Measurements from ENCODE around the gene GHRH. TPM values are rescaled to one million over a fixed set of nuclear protein-coding genes. Genes with fewer than 3 reads are reported as not detected.

Gene GHRH
- total and polyA plus RNA-seq, 2 of the 4 experiments (the other 2 are of a cell fraction) = not detected

GRCh38 chr20:37244572-37244957 is 17.0 kb downstream of the GHRH start:
- Histone ChIP-seq H3K23ac (ENCODE audit: low read depth, low read length) (no peak overlapping the region), H3K9me1 (ENCODE audit: insufficient read depth, low read length) (no peaks in the 10 kb centered on the region; the same call in 1 of the 2 replicates), H3K14ac (replicated peaks; ENCODE audit: low read depth, low read length) (no peak overlapping the region), H2BK20ac (ENCODE audit: low read depth, low read length) (no peak overlapping the region), H2AK5ac (ENCODE audit: low read depth, low read length) (no peak overlapping the region), H3K56ac (ENCODE audit: extremely low read depth, insufficient read depth, low read length) (no peak overlapping the region), H2AK9ac (replicated peaks; ENCODE audit: low read depth, low read length, poor library complexity) (no peak overlapping the region), H2BK15ac (ENCODE audit: low read depth, low read length) (no peak overlapping the region), H3K27me3 (ENCODE audit: control insufficient read depth, insufficient read depth, low read length) (no peaks in the 10 kb centered on the region), H3K4me1 (ENCODE audit: control insufficient read depth, insufficient read depth, low read length) (peaks cover 1% of the 10 kb centered on the region; the same call in 1 of the 2 replicates), H3K4me2 (ENCODE audit: low read depth, low read length) (no peak overlapping the region), H2BK5ac (ENCODE audit: low read depth, low read length, poor library complexity, severe bottlenecking) (no peak overlapping the region), H2AFZ (replicated peaks; ENCODE audit: low read length, poor library complexity) (no peak overlapping the region), H3K27ac (ENCODE audit: insufficient read depth, low read length) (no peak overlapping the region), H3K4me3 (ENCODE audit: insufficient read depth, low read depth, low read length) (no peak overlapping the region), H4K91ac (ENCODE audit: insufficient read depth, low read depth, low read length) (no peak overlapping the region), H4K20me1 (ENCODE audit: insufficient read depth, low read length) (no peaks in the 10 kb centered on the region), H4K5ac (ENCODE audit: low read depth, low read length) (no peak overlapping the region), H2BK120ac (ENCODE audit: low read depth, low read length) (no peak overlapping the region), H3K36me3 (ENCODE audit: control insufficient read depth, insufficient read depth, low read length) (peaks cover 32% of the 10 kb centered on the region), H3K9me3 (ENCODE audit: control insufficient read depth, insufficient read depth, low read length) (no peaks in the 10 kb centered on the region), H4K8ac (ENCODE audit: low read depth in 2 of 2, low read length in 2 of 2) (no peak overlapping the region), H3K9ac (ENCODE audit: low read depth, low read length) (no peak overlapping the region), H3K18ac (ENCODE audit: low read depth, low read length) (no peak overlapping the region), H3K79me1 (ENCODE audit: low read depth in 1 of 2, low read length in 2 of 2) (no peaks in the 10 kb centered on the region), H3K4ac (ENCODE audit: low read depth, low read length) (no peak overlapping the region)
- POLR2A ChIA-PET (ENCODE audit: unreplicated experiment) = no interaction called here
- CTCF ChIA-PET = interaction anchor here (0.7 kb wide), 1 partner anchor 142 kb away, joined by 3 read pairs; no protein-coding TSS in a partner anchor
- 90% methylated on average over 2 of the region's 5 CpGs; no CpG with 5 or more reads in 1 of the 2 experiments for WGBS, 2 experiments (ENCODE audit: extremely low coverage in 2 of 2, insufficient read length in 1 of 2)
- BruUV-seq (replicated peaks) = no TSS peak
- ATAC-seq (ENCODE audit: low read depth) = no peak
- dilution Hi-C loops (cut with HindIII; ENCODE audit: low sequenced_read_pairs, unreplicated experiment) = no loop called here
- no peak for DNase-seq
- in situ Hi-C loops (cut with MboI; ENCODE audit: low sequenced_read_pairs) = no loop called here
- intact Hi-C loops (cut with micrococcal nuclease) = no loop called here
- TF ChIP-seq MAFK (IDR thresholded peaks at IDR 0.05; ENCODE audit: low read depth, low read length) (no peak), NFE2L2 (IDR thresholded peaks at IDR 0.05; ENCODE audit: low read depth, low read length) (no peak), RFX5 (IDR thresholded peaks at IDR 0.05; ENCODE audit: low read depth, low read length) (no peak), SMC3 (IDR thresholded peaks at IDR 0.05; ENCODE audit: low read depth, low read length) (no peak), MAZ (IDR thresholded peaks at IDR 0.05; ENCODE audit: borderline replicate concordance, low read depth, low read length) (no peak)

Data from IMR-90 (cell line).